GM13976 (cell line): ENCODE measurements around the gene SLFNL1.

Source experiments
- DNase-seq: peaks from one replicate; pipeline ENCODE4 v3.0.0; 2012; ENCODE audit warnings: low spot score
- CTCF ChIP-seq: IDR thresholded peaks from 2 replicates; pipeline ENCODE4 v1.5.1; 2012; ENCODE audit warnings: borderline replicate concordance, mild to moderate bottlenecking; ENCODE audit not compliant: insufficient read depth; ENCODE audit errors: extremely low read depth, missing control alignments, control extremely low read depth
- in situ Hi-C: fragments of 300-500 bp; cut with MboI; formaldehyde crosslinking; loops from one replicate; pipeline ENCODE4 v1.12.0; 2022; ENCODE audit warnings: low sequenced_read_pairs, mixed read lengths, inconsistent platforms; ENCODE audit not compliant: unreplicated experiment

The SLFNL1 gene

GRCh38 chr1:41021526-41022308 is at the start of gene SLFNL1:
SLFNL1 (minus strand) TSS chr1:41021725; CDS start chr1:41020660, 1,065 bp downstream.
- TF ChIP-seq CTCF: no peak
- DNase-seq: no peak

GRCh38 chr1:41056907-41057306 is 35.4 kb upstream of the SLFNL1 start:
- in situ Hi-C loops: no loop called here
- no peak for TF ChIP-seq CTCF
- DNase-seq: no peak

More at GRCh38 chr1:41021526-41022308, at the start of gene SLFNL1:
- in situ Hi-C loops: no loop called here

- no peak for TF ChIP-seq CTCF
- no peak for DNase-seq
- in situ Hi-C loops: no loop called here
Measured at GRCh38 chr1:41053316-41053715, 31.8 kb upstream of the SLFNL1 start.

- DNase-seq: no peak
Measured at GRCh38 chr1:41051022-41051421, 29.5 kb upstream of the SLFNL1 start.

GRCh38 chr1:41048540-41048939 is 27.0 kb upstream of the SLFNL1 start:
- in situ Hi-C loops: no loop called here

More at GRCh38 chr1:41051022-41051421, 29.5 kb upstream of the SLFNL1 start:
- no peak for TF ChIP-seq CTCF
- in situ Hi-C loops: no loop called here

GRCh38 chr1:41046347-41046775 is 24.8 kb upstream of the SLFNL1 start:
- DNase-seq: no peak
- in situ Hi-C loops: no loop called here
- no peak for TF ChIP-seq CTCF

More at GRCh38 chr1:41048540-41048939, 27.0 kb upstream of the SLFNL1 start:
- TF ChIP-seq CTCF: no peak
- no peak for DNase-seq
